Prostate gland (tissue), 2 donors: Measurements from ENCODE around the gene SCN1A.

Experiments
- CTCF ChIP-seq, 4 experiments: fragments of 200-600 bp in 2 of 4; fragments of 450-650 bp in 2 of 4; sonication (generic) in 2 of 4; IDR thresholded peaks; 1 replicate in 3 of 4; 2 replicates in 1 of 4; pipeline ENCODE4 v1.5.1; 2016 to 2019; ENCODE audit warnings: antibody characterized with exemption in 4 of 4, mild to moderate bottlenecking in 2 of 4, moderate library complexity in 2 of 4
- POLR2AphosphoS5 ChIP-seq: sonication (generic); formaldehyde crosslinking; IDR thresholded peaks from one replicate; pipeline ENCODE4 v1.6.1; 2017; ENCODE audit warnings: antibody characterized with exemption

DNA sequence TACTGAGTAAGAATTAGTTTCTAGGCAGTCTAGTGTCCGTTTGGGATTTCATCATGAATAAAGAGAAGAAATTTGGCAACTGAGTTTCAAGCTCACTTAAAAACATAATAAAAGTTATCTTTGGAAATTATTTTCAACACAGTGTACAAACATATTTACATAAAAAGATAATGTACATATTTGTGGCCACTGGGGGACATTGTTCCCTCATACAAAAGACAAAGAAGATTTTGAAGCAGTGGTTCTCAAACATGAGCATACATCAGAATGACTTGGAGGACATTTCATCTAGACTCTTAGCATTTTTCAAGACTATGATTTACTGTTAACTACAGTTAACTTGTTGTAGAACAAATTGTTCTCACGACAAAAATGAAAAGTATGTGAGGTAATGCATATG, 158.6 kb downstream of the SCN1A start:
- TF ChIP-seq CTCF (IDR thresholded peaks at IDR 0.05) (no peak), POLR2AphosphoS5 (no peak)
